T-helper 1 cell treated with Interleukin-12 subunit alpha and Interleukin-12 subunit beta and Interleukin-4 antibody, amounts not matched to agents 30 μg/mL and 1 μg/mL, for 36 hours (primary cell): Measurements from ENCODE around the gene MMP7.

Experiments
- H3K27ac Mint-ChIP-seq: one replicate; pipeline ENCODE4 v1.8.0; 2021; ENCODE audit warnings: mild to moderate bottlenecking, mixed read lengths
- H3K27me3 Mint-ChIP-seq: one replicate; pipeline ENCODE4 v1.8.0; 2021; ENCODE audit warnings: low read depth, mixed read lengths
- H3K36me3 Mint-ChIP-seq: one replicate; pipeline ENCODE4 v1.8.0; 2021; ENCODE audit warnings: low read depth, mixed read lengths
- H3K4me1 Mint-ChIP-seq: one replicate; pipeline ENCODE4 v1.8.0; 2021; ENCODE audit warnings: low read depth, mixed read lengths
- H3K4me3 Mint-ChIP-seq: one replicate; pipeline ENCODE4 v1.8.0; 2021; ENCODE audit warnings: mild to moderate bottlenecking, moderate library complexity, mixed read lengths
- H3K9me3 Mint-ChIP-seq: one replicate; pipeline ENCODE4 v1.8.0; 2021; ENCODE audit warnings: mixed read lengths

Gene MMP7

GRCh38 chr11:102495161-102496042 lies 35.1 kb downstream of the MMP7 start:
- Mint-ChIP-seq H3K9me3 (no peaks in the 10 kb centered on the region), H3K36me3 (no peaks in the 10 kb centered on the region), H3K4me3 (no peak overlapping the region), H3K4me1 (peaks cover 22% of the 10 kb centered on the region), H3K27ac (no peak overlapping the region), H3K27me3 (peaks cover 14% of the 10 kb centered on the region)

GRCh38 chr11:102494216-102494615 lies 36.3 kb downstream of the MMP7 start:
- Mint-ChIP-seq H3K9me3 (no peaks in the 10 kb centered on the region), H3K4me3 (no peak overlapping the region), H3K27me3 (peaks cover 7% of the 10 kb centered on the region), H3K36me3 (no peaks in the 10 kb centered on the region), H3K27ac (no peak overlapping the region), H3K4me1 (peaks cover 24% of the 10 kb centered on the region)

GRCh38 chr11:102493524-102493923 lies 37.0 kb downstream of the MMP7 start:
- Mint-ChIP-seq H3K36me3 (no peaks in the 10 kb centered on the region), H3K9me3 (no peaks in the 10 kb centered on the region), H3K4me3 (no peak overlapping the region), H3K4me1 (peaks cover 27% of the 10 kb centered on the region), H3K27ac (no peak overlapping the region), H3K27me3 (peaks cover 6% of the 10 kb centered on the region)

GRCh38 chr11:102491969-102492368 lies 38.6 kb downstream of the MMP7 start:
- Mint-ChIP-seq H3K36me3 (no peaks in the 10 kb centered on the region), H3K4me3 (no peak overlapping the region), H3K9me3 (no peaks in the 10 kb centered on the region), H3K27me3 (peaks cover 6% of the 10 kb centered on the region), H3K27ac (no peak overlapping the region), H3K4me1 (peaks cover 42% of the 10 kb centered on the region)

- Mint-ChIP-seq H3K27me3 (no peaks in the 10 kb centered on the region), H3K9me3 (no peaks in the 10 kb centered on the region), H3K4me1 (peaks cover 38% of the 10 kb centered on the region), H3K36me3 (no peaks in the 10 kb centered on the region), H3K27ac (no peak overlapping the region), H3K4me3 (no peak overlapping the region)
Measured at GRCh38 chr11:102489186-102490145, 41.1 kb downstream of the MMP7 start.

GRCh38 chr11:102488208-102488607 lies 42.3 kb downstream of the MMP7 start:
- H3K36me3 Mint-ChIP-seq = no peaks in the 10 kb centered on the region
- no peaks in the 10 kb centered on the region for H3K9me3 Mint-ChIP-seq
- no peak overlapping the region for H3K4me3 Mint-ChIP-seq
- no peak overlapping the region for H3K27ac Mint-ChIP-seq
- H3K27me3 Mint-ChIP-seq = no peaks in the 10 kb centered on the region
- peaks cover 38% of the 10 kb centered on the region for H3K4me1 Mint-ChIP-seq

GRCh38 chr11:102487214-102487613 lies 43.3 kb downstream of the MMP7 start:
- H3K9me3 Mint-ChIP-seq = no peaks in the 10 kb centered on the region
- H3K27ac Mint-ChIP-seq = no peak overlapping the region
- peaks cover 31% of the 10 kb centered on the region for H3K4me1 Mint-ChIP-seq
- H3K4me3 Mint-ChIP-seq = no peak overlapping the region
- no peaks in the 10 kb centered on the region for H3K36me3 Mint-ChIP-seq
- no peaks in the 10 kb centered on the region for H3K27me3 Mint-ChIP-seq

- Mint-ChIP-seq H3K36me3 (no peaks in the 10 kb centered on the region), H3K4me3 (no peak overlapping the region)
Measured at GRCh38 chr11:102486584-102486983, 44.0 kb downstream of the MMP7 start.

GRCh38 chr11:102485095-102485722 lies 45.3 kb downstream of the MMP7 start:
- no peaks in the 10 kb centered on the region for H3K27me3 Mint-ChIP-seq
- peaks cover 27% of the 10 kb centered on the region for H3K4me1 Mint-ChIP-seq
- H3K4me3 Mint-ChIP-seq = no peak overlapping the region
- no peaks in the 10 kb centered on the region for H3K9me3 Mint-ChIP-seq
- no peak overlapping the region for H3K27ac Mint-ChIP-seq
- no peaks in the 10 kb centered on the region for H3K36me3 Mint-ChIP-seq

More at GRCh38 chr11:102486584-102486983, 44.0 kb downstream of the MMP7 start:
- no peaks in the 10 kb centered on the region for H3K27me3 Mint-ChIP-seq
- no peak overlapping the region for H3K27ac Mint-ChIP-seq
- peaks cover 27% of the 10 kb centered on the region for H3K4me1 Mint-ChIP-seq
- H3K9me3 Mint-ChIP-seq = no peaks in the 10 kb centered on the region

- no peaks in the 10 kb centered on the region for H3K36me3 Mint-ChIP-seq
- H3K4me3 Mint-ChIP-seq = no peak overlapping the region
- no peaks in the 10 kb centered on the region for H3K27me3 Mint-ChIP-seq
- peaks cover 22% of the 10 kb centered on the region for H3K4me1 Mint-ChIP-seq
- no peak overlapping the region for H3K27ac Mint-ChIP-seq
- H3K9me3 Mint-ChIP-seq = no peaks in the 10 kb centered on the region
Measured at GRCh38 chr11:102482433-102482832, 48.1 kb downstream of the MMP7 start.

- Mint-ChIP-seq H3K36me3 (no peaks in the 10 kb centered on the region), H3K4me3 (no peak overlapping the region), H3K27me3 (no peaks in the 10 kb centered on the region), H3K9me3 (no peaks in the 10 kb centered on the region), H3K27ac (no peak overlapping the region), H3K4me1 (peaks cover 24% of the 10 kb centered on the region)
Measured at GRCh38 chr11:102479733-102480132, 50.8 kb downstream of the MMP7 start.

GRCh38 chr11:102478673-102479299 lies 51.8 kb downstream of the MMP7 start:
- Mint-ChIP-seq H3K4me1 (peaks cover 31% of the 10 kb centered on the region), H3K9me3 (no peaks in the 10 kb centered on the region), H3K36me3 (no peaks in the 10 kb centered on the region), H3K4me3 (no peak overlapping the region), H3K27me3 (no peaks in the 10 kb centered on the region), H3K27ac (no peak overlapping the region)

GRCh38 chr11:102476812-102477211 lies 53.7 kb downstream of the MMP7 start:
- Mint-ChIP-seq H3K4me1 (peaks cover 39% of the 10 kb centered on the region), H3K4me3 (peak overlapping the region; percentile 42), H3K36me3 (no peaks in the 10 kb centered on the region), H3K27me3 (no peaks in the 10 kb centered on the region), H3K27ac (peak overlapping the region; percentile 91), H3K9me3 (no peaks in the 10 kb centered on the region)

GRCh38 chr11:102476069-102476468 lies 54.5 kb downstream of the MMP7 start:
- H3K4me1 Mint-ChIP-seq = peaks cover 46% of the 10 kb centered on the region
- peak overlapping the region; percentile 42 for H3K4me3 Mint-ChIP-seq
- H3K36me3 Mint-ChIP-seq = no peaks in the 10 kb centered on the region
- no peaks in the 10 kb centered on the region for H3K27me3 Mint-ChIP-seq
- H3K27ac Mint-ChIP-seq = peak overlapping the region; percentile 91
- H3K9me3 Mint-ChIP-seq = no peaks in the 10 kb centered on the region
